Erythroblast (primary cell): ENCODE data around the gene GNE.

ENCODE experiments used
- GATA1 ChIP-seq: IDR thresholded peaks from 2 replicates; pipeline ENCODE4 v1.6.1; 2011; ENCODE audit warnings: low read depth, mild to moderate bottlenecking, control low read depth, low read length, moderate library complexity
- POLR2A ChIP-seq: IDR thresholded peaks from 2 replicates; pipeline ENCODE4 v1.6.1; 2011; ENCODE audit warnings: mild to moderate bottlenecking, low read length

- TF ChIP-seq POLR2A (no peak), GATA1 (no peak)
These were observed 67.0 kb downstream of the GNE start for GRCh38 chr9:36191290-36191645.
